ENCODE results near the gene CCL17.

The CCL17 gene

DNA sequence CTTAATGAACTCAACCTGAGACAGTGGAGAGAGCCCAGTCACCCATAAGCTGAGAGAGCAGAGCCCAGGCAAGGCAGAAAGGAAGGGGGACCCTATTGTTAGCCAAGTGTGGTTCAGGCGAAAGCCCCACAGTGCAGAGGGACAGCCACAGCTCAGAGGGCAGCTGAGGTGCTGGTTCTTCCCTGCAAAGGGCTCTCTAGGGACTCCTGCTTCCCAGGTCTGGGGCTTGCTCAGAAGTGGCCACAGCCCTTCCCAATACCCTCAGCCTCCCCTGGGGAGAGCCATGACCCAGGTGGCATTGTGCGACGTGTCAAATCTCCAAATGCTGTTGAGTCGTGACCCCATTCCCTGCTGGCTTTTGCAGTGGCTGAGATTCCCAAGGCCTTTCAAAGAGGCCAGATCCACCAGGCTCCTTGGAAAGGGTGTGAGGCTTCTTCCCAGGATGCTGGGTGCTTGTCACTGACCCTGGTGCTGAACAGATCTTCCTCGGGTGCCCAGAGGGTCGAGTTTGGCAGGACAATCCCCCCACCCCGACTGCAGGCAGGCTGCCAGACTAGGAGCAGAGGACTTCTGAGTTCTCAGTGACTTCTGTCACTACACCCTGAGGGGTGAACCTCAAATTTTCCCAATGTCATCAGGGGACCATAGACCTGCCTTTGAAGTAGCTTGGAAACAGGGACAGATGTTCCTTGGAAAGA is 2.5 kb upstream of the CCL17 start:
- no peak for DNase-seq

DNA sequence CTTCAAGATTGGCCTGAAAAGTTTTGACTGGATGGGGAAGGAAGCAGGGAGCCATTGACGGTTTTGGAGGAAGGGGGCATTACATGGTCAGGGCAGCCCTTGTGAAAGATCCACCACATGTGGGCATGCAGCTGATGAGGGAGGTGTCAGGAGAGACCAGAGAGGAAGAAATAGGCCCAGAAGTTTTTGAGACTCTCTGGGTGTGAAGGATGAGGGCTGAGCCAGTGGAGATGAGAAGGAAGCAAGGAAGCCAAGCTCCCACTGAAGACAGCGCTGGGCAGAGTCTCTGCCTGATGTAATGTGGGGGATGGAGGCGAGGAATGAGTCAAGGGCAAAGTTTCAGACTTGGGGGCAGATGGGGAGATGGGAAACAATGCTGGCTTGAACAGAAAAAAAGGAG is 530 bp downstream of the CCL17 start:
- no peak for DNase-seq

DNA sequence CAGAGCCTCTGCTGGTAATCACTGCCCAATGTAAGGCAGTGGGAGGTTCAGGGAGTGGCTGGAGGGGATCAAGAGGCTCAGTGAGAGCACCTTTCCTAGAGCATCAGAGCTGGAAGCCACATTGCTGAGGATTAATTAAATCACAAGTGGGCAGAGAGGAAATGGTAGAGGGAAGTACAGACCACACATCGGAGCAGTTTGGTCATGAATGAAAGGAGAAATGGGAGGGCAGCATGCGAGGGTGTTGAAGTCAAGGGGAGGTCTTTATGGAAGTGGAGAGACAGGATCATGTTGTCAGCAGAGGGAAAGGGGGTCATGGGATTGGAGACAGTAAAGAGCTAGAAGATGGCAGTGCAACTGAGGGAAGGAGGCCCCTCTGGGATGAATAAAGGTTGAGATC is 2.3 kb downstream of the CCL17 start:
- DNase-seq, result no peak

DNA sequence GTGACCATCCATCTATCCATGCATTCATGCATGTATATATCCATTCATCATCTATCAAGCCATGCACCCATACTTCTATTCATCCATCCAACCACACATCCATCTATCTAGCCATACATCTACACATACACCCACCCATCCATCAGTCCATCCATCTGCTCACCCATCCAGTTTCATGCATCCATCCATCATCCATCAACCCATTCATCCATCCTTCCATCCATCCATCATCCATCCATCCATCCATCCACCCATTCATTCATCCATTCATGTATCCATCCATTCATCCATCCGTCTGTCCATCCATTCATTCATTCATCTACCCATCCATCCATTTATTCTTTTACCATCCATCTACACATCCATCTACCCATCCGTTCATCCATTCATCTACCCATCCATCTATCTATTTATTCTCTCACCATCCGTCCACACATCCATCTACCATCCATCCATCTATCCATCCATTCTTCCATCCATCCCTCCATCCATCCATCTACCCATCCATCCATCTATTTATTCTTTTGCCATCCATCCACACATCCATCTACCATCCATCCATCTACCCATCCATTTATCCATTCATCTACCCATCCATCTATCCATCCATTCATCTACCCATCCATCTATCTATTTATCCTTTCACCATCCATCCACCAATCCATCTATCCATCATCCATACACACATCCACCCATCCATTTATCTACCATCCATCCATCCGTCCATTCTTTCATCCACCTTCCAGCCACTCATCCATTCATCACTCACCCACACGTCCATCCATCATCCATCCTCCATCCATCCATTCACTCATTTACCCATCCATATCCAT is 3.2 kb downstream of the CCL17 start:
- no peak for DNase-seq

DNA sequence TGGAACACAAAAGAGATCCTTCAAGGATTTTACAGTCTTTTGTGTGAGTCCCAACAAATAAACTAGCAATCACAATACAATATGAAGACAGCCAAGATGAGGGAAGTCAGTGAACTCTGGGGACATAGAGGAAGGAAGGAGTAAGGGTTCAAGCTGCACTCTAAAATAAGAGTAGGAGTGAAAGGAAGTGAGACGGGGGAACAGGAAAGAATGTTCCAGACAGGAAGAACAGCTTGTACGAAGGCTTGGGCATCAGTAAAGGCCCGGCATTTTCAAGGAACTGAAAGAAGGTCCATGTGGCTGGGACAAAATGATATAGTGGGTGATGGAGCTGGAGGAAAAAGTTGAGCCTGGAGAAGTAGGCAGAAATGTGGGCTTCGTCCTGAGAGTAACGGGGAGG is 4.5 kb downstream of the CCL17 start:
- no peak for DNase-seq

DNA sequence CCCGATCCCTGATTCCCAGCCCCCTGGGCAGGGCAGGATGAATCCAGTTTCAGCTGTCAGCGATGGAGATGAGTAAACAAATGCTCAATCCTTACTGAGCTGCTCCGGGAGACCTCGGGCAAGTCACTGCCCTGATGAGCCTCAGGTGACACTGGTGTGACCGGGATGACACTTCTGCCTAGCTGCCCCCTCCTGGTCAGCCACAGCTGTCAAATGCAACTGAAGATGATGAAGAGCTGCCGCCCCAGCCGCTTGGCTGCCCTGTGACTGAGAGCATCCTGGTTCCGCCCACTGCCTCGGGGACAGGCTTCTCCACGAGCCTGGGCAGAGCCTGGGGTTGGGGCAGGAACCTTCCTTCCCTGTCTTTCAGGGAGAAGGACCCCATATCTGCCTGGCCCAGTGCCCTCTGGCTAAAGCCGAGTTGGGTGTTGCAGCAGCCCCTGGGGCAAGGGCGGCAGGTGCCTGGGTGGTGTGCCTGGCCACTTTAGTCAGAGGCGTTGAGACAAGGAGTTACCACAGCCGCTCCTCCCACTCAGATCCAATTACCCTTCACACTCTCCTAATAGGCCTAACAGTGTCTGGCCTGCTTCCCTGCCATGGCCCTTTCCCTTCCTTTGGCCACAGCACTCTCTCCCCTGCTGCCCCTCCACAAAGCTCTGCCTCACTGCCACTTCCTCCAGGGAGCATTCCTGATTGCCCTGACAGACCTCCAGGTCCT is 5.5 kb downstream of the CCL17 start:
- DNase-seq, result no peak

DNA sequence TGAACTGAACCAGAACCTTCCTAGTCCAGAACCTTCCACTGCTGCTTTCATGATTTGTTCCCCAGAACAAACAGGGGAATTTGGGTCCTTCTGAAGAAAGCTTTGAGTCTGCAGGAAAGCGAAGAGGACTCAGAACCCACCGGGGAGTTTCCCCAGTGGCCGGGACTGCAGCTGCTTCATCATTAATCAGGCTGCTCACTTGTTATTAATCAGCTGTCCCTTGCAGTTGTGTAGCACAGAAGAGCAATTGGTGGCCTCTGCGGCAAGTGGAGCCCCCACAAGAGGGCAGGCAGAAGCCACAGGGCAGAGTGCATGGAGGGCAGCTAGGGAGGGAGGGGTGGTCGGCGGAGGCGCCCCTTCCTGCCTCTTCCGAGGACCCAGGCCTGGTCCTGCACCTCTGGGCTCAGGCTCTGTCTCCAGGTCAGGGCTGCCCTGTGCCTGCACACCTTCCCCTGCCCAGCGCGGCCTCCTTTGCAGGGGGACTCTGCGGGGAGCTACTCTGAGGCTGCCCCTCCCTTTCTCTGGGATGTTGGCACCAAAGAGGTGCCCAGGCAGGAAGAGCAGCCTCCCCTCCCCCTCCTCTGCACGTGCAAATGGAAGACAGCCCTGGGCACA is 6.9 kb downstream of the CCL17 start:
- no peak for DNase-seq

DNA sequence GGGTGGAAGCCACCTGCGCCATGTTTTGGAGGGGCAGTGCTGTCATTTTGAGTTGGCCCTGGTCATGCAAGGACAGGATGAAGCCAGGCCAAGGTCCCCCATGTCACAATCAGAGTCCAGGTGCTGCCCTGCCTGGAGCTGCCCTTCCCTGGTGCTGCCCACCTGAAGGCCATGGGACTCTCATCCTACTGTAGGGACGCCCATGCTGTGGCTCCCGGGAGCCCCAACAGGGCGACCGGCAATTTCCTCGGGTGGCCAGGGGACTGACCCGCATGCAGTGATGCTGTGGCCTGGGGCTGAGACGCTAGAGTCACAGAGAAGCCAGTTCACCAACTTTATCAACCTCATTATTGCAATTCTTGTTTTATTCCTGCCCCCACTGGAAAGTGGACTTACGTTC is 8.0 kb downstream of the CCL17 start:
- no peak for DNase-seq

DNA sequence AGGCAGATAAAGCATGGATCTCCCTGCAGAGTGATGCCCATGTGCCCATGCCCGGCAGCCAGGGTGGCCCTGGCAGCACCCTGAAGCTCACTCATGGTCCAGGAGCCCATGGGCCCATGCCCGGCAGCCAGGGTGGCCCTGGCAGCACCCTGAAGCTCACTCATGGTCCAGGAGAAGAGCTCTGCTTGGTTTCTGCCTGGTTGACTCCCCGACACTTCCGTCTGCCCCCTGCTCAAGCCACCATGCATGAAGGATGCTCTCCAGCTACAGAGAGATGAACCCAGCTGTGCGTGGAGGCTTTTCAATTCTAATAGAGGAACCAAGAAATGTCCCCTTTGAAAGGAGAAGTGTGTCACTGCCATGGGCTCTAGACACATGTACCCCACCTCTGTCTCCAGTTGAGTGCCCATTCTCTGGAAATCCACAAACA is 8.7 kb downstream of the CCL17 start:
- no peak for DNase-seq

DNA sequence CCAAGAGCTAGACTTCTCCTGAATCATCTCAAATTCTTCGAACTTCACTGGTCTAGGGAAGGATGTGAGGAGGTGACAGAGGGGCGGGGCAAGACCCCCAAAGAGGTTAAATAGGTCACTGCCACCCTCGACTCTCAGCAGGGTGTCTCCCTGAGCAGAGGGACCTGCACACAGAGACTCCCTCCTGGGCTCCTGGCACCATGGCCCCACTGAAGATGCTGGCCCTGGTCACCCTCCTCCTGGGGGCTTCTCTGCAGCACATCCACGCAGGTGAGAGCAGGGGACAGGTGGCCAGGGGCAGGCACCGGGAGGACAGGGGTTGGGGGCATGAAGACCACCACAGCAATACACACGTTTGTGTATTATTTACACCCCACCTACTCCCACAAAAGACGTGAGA is 9.2 kb downstream of the CCL17 start:
- DNase-seq, result no peak

DNA sequence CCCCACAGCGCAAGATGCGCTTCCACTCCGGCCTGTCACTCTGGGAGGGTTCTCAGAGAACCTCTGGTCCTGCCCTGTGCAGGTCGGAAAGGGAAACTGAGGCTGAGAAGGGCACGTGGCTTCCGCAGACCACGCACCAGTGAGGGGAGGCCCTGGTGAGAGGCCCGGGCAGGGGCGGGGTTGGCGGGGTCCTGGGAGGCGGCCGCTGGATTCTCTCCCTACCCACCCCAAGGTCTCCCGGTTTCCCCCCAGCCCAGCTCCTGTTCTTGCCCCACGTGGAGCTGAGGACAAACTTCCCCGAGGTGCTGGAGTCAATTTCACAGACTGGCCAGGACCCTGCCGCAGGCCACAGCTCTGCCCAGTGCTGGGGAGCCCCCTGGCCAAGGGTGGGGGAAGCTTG is 11.5 kb downstream of the CCL17 start:
- DNase-seq, result no peak

DNA sequence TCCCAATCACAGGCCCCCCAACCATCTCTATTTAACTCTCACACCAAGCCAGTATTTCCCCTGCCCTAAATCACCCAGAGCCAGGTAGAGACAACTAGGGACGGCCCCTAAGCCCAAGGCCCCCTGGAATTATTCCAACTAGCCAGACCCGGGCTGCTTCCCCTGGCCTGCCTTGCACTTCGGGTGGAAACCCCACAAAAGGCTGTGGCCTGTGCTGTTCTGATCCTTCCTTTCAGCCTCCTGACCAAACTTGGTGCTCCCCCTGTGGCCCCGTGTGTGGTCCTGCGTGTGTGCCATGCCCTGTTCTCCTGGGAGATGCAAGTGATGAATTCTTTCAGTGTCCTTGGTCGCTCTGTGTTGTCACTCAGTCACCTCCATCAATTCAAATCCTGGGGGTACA is 14.9 kb downstream of the CCL17 start:
- no peak for DNase-seq

DNA sequence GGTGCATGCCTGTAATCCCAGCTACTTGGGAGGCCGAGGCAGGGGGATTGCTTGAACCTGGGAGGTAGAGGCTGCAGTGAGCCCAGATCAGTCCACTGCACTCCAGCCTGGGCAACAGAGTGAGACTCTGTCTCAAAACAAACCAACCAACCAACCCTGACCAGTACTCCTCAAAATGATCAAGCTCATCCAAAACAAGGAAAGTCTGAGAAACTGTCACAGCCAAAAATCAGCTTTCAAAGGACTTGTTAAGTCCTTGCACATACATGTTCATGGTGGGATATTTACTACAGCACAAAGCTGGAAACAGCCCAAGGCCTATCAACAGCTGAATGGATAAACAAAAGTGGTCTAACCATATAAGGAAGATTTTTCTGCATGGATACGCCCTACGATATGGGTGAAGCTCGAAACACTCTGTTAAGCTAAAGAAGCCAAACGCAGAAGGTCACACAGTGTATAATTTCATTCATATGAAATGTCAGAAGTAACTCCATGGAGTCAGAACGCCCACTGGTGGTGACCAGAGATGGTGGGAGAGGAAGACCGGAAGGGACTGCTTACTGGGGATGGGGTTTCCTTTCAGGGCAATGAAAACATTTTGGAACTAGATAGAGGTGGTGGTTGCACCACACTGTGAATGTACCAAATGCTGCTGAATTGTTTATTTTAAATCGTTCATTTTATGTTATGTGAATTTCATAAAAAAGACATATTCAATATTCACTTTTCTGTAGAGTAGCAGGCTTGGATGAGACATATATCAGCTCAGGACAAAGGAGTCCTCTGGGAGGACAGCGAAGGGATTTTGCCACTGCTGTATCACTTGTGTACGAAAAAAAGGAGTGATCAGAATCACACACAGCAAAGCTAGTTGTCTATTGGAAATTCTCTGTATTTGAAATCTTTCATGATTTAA is 17.7 kb downstream of the CCL17 start:
- no peak for DNase-seq

DNA sequence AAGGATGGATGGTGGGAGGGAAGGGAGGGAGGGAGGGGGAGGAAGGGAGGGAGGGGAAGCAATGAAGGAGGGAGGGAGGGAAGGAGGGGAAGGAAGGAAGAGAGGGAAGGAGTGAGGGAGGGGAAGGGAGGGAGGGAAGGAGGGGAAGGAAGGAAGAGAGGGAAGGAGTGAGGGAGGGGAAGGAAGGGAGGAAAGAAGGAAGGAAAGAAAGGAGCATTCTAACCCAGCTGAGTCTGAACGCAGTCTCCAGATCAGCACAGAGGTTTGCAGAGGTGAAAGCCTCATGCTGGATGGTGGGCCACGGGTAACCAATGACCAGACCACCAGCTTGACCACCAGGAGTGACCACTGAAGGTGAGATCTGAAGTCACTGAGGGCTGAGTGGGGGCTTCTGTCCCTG is 18.6 kb downstream of the CCL17 start:
- DNase-seq, result no peak

DNA sequence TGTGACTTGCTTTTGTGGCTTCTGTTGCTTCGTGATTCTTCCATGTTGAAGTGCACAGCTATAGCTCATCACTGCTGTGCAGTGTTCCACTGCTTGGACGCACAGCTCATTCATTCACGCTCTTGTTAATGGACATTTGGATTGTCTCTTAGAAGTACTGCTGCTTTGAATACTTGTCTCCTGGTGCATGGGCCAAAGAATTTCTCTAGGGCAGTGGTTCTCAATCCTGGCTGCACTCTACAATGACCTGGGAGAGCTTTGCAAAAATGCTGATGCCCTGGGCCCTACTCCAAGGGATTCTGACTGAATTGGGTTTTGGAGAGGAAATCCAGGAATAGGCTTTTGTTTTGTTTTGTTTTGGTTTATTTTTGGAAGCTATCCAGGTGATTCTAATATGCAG is 20.0 kb downstream of the CCL17 start:
- no peak for DNase-seq

DNA sequence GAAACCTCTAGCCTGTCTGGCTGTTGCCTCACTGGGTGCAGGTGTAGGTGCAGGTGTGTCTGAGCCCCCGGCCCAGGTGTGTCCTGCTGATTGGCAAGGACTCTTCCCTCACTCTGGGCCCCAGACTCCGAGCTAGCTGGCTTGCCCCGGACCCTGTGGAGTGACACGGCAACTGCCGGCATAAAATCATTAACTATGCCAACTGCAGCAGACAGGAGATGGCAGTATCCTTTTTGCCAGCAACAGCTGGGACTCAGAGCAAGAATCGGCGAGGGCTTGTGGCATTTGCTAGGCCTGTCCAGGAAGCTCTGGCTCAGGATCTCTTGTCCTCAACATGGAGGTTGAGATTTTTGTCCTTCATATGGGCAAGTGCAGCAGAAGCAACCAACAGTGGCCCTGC is 21.8 kb downstream of the CCL17 start:
- DNase-seq, result no peak

DNA sequence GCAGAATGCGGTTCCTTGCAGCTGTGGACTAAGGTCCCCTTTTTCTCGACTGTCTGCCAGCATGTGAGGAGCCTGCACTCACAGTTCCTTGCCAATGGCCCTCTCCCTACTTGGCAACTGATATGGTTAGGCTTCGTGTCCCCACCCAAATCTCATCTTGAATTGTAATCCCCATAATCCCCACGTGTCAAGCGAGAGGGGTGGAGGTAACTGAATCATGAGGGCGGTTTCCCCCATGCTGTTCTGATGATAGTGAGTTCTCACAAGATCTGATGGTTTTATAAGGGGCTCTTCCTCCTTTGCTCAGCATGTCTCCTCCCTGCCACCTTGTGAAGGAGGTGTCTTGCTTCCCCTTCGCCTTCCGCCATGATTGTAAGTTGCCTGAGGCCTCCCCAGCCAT is 22.7 kb downstream of the CCL17 start:
- DNase-seq, result no peak

DNA sequence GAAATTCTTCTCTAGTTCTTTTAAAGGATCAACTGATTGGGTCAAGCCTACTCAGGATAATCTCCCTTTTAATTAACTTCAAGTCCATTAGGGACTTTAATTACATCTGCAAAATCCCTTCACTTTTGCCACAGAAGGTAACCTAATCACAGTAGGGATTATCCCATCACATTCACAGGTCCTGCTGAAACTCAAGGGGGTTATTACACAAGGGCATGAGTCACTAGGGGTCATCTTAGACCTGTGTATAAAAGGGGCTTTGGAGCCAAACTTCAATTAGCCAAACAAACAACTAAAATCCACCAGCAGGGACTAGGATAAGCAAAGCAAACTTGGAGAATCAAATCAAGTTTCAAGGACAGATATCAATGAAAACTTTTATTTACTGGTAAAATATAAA is 23.3 kb downstream of the CCL17 start:
- DNase-seq, result no peak

DNA sequence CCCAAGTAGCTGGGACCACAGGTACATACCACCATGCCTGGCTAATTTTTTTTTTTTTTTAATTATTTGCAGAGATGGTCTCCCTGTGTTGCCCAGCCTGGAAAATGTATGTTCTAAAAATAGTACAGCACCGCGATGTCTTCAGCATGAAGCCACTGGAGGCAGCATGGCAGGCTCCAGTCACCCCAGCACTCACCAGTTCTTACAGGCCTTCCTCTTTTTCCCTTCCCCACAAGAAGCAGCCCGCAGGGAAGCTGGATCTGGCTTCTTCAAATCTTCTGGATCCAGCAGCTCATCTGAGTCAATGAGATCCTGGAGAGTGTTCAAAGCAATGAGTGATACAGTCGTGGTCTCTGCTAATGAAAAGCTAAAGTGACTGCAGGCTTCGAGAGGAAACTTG is 26.4 kb downstream of the CCL17 start:
- no peak for DNase-seq

DNA sequence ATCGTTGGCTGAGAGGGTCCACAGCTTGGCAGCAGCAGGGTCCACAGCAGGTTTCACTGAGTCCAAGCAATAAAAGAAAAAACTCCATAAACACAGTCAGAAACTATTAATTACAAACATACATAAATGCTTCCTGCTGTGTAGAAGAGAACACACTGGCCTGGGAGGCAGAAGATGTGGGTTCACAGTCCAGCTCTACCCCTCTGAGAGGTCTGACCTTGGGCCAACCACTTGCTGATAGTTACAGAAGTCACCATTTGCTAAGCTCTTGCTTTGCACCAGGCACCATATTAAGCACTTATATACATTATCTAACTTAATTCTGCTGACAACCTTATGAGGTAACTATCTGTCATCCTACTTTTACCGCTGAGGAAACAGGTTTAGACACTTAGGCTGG is 27.9 kb downstream of the CCL17 start:
- DNase-seq, result no peak

DNA sequence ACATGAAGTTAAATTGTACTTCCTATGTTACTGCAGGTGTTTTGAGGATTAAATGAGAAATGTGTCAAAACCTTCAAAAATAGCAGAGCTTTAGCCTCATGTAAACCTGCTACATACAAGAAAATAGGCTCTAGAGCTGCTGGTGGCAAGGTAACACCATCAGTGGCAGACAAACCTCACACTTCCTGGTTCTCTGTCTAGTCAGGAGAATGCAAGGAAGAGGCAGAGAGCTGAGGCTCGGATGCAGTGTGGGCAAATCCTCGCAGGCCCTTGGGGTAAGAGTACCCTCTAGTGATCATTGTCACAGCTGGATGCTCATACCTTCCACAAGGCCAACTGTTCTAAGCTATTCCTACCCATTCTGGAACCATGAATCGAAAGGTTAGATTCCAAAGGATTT is 28.4 kb downstream of the CCL17 start:
- no peak for DNase-seq

DNA sequence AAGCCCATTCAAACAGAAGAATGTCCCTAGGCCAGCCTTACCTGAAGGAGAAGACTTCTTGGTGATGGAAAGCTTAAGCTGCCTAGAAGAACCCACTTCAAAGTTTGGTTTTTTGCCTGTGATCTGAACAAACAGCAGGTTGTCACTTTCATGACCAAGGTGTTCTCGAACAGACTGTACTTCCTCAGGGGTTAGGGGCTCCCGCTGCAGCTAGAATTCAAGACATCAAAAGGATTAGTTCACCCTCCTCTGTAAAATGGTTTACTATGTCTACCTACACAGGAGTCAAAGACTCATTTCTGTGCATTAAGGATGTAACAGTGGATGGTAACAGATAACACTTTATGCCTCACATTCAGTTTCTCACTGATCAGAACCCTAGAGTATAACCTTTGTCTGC is 29.4 kb downstream of the CCL17 start:
- DNase-seq, result no peak
